Gastrocnemius medialis (tissue), 4 donors: Measurements from ENCODE around the gene LPAR1.

Experiments
- POLR2A ChIP-seq, 2 donors: fragments of 450-650 bp; IDR thresholded peaks; one replicate each; pipeline ENCODE4 v1.6.1; 2017; ENCODE audit warnings: antibody characterized with exemption in 2 of 2, mild to moderate bottlenecking in 2 of 2, moderate library complexity in 2 of 2
- TF ChIP-seq, protein P1 (sequence below), 5 experiments: fragments of 450-650 bp in 3 of 5; fragments of 200-600 bp in 2 of 5; sonication (generic) in 2 of 5; IDR thresholded peaks in 4 of 5; conservative IDR thresholded peaks in 1 of 5; 1 replicate in 4 of 5; 2 replicates in 1 of 5; pipeline ENCODE4 v1.5.1; 2016 to 2019; ENCODE audit warnings: antibody characterized with exemption in 5 of 5, mild to moderate bottlenecking in 3 of 5, moderate library complexity in 3 of 5

GRCh38 chr9:110984890-110985437 lies 53.3 kb downstream of the LPAR1 start:
- TF ChIP-seq POLR2A (IDR thresholded peaks at IDR 0.05): no peak
- TF ChIP-seq, protein P1, sequence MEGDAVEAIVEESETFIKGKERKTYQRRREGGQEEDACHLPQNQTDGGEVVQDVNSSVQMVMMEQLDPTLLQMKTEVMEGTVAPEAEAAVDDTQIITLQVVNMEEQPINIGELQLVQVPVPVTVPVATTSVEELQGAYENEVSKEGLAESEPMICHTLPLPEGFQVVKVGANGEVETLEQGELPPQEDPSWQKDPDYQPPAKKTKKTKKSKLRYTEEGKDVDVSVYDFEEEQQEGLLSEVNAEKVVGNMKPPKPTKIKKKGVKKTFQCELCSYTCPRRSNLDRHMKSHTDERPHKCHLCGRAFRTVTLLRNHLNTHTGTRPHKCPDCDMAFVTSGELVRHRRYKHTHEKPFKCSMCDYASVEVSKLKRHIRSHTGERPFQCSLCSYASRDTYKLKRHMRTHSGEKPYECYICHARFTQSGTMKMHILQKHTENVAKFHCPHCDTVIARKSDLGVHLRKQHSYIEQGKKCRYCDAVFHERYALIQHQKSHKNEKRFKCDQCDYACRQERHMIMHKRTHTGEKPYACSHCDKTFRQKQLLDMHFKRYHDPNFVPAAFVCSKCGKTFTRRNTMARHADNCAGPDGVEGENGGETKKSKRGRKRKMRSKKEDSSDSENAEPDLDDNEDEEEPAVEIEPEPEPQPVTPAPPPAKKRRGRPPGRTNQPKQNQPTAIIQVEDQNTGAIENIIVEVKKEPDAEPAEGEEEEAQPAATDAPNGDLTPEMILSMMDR (IDR thresholded peaks at IDR 0.05 in 4 of 5, conservative IDR thresholded peaks at IDR 0.05 in 1 of 5): no peak
